GM18508 (cell line): ENCODE measurements around the gene TCEA2.

Experiments used
- ATAC-seq: cut with Tn5 transposase; IDR thresholded peaks from one replicate; pipeline ENCODE4 v1.9.1; 2021; ENCODE audit warnings: moderate number of reproducible peaks; ENCODE audit not compliant: insufficient read depth, unreplicated experiment

The TCEA2 gene

DNA sequence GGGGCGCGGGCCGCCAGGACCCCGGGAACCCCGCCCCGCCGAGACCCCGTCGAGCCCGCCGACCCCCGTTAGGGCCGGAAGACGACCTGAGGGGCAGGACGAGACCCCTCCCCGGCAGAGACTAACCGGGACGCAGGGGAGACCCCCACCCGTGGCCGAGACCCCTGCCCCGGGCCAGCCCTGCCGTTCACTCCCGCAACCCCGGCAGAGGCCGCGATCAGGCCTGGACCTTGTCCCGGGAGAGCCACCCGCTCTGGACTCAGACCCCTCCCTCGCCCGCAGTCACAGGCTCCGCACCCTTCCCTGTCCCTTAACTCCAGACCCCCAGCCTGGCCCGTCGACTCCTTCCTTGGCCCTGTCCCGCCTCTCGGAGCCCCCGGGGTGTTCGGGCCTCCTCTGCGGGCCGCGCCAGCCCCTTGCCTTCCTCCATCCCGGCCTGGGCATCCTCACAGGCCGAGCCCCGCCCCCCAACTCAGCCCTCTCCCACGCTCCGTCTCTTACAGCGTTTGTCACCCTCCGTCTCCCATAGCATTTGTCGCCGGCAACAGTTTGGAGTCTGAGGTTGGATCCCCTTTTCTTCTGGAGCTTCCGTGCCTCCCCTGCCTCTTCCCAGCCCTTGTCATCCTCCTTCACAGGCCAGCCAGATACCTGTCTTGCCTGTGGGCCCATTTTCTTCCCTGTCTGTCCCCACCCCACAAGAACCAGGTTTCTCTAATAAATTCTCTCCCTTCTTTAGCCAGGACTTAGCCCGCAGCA is 569 bp downstream of the TCEA2 start:
- no peak for ATAC-seq

DNA sequence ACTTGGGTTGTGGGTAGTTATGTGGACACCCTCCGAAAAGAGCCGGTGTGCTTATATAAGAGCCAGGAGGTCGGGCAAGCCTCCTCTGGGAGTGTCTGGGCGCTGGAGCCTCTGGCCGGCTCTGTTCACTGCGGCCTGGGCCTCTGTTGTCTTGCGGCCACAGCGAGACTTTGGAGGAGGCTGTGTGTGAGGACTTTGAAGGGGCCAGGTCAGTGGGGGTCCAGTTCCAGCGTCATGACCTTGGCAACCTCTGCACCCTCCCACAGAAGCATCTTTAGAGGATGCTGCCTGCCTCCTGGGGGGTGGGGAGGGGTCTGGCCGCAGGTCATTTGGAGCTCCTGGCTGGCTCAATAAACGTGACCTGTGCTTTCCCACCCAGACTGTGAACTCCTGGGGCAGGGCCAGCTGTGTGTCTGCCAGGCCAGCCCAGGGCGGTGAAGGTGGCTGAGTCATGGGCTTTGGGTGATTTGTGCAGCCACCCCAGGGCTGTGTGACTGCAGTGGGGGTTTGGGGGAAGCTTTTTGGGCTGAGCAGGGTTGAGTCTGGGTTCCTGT is 1.2 kb downstream of the TCEA2 start:
- ATAC-seq = no peak

DNA sequence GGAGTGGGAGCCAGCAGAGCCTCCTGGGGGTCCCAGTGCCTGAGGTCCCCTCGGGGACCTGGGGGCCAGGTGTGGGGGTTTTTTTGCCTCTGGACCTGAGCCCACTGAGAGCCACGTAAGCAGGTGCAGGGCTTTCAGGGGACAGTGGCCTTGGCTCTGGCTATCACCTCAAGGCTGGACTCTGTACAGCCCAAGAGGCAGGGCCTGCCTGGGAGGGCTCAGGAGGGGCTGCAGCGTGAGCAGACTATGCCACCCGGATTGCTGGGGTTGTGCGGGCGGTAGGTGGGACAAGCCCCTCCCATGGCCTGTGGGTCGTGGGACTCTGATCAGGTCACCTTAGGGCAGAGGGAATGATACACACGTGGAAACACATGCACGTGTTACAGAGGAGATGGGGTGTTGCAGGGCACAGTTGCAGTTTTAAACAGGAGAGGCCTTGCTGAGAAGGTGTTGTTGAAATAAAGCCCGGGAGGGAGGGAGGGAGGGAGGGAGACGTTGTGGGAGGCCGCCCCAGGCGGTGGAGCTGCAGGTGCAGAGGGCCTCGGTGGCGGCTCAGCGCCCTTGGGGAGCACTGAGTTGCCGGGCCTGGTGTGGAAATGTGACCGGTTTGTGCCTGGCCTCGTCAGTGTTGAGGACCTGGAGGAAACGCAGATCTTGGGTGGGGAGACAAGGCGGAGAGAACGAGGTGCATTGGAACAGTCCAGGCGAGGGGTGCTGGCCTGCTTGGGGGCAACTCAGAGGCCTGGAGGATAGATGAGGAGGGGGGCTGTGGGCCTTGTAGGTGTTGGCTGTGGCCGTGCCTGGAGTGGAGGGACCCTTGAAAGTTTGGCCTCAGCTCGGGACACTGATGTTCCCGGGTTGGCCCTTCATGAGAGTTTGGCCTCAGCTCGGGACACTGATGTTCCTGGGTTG is 2.3 kb downstream of the TCEA2 start:
- ATAC-seq = no peak

DNA sequence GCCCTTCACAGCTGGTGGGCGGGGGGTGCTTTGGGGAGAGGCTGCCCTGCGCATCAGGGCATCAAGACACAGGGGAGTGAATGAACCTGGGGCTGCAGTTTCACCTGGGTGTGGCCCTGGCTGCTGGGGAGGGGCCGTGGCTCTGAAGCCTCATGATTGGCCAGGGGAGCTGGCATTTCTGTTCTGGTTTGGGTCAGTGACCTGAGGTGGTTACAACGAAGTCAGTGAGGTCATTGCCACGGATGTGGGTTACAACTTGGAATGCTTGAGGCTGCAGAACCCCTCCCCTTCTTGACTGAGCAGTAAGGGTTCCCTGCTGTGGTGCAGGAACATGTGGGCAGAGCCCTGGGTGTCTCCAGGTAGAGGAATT is 3.0 kb downstream of the TCEA2 start:
- no peak for ATAC-seq

DNA sequence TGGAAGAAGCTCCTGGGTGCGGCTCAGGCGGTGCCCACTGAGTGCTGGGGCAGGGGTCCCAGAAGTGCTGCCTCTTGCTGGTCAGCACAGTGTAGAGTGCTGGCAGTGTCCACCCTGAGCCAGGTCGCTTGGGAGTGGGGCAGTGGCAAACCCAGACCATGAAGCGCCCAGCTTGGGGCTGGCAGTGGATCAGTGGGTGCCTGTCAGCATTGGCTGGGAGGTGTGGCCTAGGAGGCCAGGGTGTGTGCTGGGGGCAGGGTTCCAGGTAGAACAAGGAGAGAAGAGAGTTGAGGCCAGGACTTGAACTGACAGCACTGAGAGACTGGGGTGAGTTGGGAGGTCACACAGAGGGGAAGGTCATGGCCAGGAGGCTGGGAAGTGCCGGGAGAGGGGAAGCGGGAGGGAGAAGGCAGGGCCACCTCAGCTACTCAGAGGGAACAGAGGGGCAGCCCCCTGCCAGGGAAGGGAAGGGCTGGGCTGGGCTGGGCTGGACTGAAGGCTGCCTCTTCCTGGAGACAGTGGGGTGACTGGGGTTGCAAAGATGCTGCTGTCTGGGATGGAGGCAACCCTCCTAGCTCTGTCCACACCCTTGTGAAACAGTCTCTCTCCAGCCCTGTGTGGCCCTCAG is 4.1 kb downstream of the TCEA2 start:
- ATAC-seq = no peak

DNA sequence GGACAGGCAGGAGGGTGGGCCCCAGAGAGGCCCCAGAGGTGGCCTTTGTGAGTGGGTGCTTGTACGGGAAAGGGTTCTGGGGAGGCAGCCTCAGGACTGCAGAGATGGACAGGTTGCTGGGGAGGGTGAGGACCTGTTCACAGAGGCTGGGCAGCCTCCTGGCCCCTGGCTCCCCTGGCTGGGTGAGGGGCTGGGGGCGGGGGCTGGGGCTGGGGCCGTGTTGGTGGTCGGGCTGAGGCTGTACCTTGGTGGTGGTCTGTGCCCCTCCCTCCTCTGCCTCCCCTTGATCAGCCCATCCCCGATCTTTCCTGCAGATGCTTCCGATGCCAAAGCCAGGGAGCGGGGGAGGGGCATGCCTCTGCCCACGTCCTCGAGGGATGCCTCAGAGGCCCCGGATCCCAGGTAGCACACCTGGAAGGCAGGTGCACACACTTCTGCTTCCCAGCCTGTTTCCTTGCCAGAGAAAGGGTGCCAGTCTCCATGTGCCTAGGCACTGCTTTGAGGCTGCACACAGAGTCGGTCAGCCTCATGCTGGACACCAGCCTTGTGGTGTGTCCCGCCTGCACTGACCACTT is 4.8 kb downstream of the TCEA2 start:
- ATAC-seq = no peak

DNA sequence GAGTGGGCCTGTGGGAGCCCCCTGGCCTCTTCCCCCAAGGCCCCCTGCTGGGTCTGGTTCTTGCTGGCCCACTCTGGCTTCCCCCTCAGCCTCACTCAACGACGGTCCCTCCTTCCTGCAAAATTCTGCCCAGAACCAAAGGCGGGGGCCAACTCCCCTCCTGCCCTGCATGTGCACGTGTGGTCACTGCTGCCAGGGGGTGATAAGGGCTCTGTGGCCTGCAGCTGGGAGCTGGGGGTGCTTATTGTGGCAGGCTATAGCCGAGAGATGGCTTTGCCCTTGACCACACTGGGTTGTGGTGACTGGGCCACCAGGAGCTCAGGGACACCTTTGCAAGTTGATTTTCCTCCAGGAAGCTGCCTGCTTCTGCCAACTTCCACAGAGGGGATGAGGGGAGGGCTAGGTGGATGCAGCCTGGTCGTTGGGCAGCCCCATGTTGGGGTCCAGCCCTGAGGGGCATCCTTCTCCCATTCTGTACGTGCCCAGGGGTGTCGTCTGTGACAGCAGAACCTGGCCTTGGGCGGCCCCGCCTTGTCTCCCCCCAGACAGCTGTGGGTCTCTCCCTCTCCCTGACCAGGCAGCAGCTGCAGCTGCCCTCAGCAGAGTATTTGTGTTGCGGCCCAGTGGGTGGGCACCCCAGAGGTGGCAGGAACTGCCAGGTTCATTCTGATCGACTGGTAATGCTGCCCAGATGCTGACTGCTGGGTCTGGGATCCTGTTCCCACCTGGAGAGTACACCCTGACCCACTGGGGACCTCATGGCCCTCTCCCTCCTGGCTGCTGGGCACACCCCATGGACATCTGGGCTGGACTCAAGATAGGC is 5.6 kb downstream of the TCEA2 start:
- no peak for ATAC-seq

DNA sequence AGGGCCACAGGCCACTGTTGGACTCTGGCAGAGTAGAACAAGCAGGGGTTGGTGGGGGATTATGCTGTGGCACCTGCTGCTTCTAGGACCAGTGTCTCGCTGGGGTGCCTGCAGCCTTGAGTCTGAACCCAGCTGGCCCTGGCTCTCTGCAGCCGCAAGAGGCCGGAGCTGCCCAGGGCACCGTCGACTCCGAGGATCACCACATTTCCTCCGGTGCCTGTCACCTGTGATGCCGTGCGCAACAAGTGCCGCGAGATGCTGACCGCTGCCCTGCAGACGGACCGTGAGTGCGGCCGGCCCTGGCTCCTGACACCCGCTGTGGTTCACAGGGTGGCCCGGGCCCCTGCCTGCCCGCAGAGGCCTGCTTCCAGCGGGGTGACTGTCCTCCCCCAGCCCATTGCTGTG is 6.2 kb downstream of the TCEA2 start:
- ATAC-seq = no peak

DNA sequence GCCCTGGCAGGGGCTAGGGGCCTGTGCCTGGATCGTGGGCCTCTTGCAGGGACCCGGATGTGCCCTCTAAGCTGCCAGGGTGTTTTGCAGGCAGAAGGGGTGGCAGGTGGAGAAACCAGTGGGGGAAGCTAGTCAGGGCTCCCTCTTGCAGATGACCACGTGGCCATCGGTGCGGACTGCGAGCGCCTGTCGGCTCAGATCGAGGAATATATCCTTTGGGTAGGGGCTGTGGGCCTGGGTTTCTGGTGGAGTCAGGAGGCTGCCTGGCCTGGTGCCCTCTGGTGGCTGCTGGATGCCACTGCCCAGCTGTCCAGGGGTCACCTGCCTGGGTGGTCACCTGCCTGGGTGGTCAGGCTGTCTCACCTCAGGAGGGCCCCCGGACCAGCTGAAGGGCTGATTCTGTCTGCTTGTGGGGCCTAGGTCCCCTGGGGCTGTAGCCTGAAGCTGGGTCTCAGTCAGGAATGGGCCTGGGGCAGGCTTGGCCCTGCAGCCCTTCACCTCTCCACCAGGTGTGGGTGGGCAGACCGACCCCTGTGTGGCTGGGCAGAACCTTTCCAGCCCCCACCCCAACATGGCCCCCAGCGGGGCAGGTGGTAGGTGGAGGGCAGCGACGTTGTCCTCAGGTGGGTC is 6.7 kb downstream of the TCEA2 start:
- no peak for ATAC-seq

DNA sequence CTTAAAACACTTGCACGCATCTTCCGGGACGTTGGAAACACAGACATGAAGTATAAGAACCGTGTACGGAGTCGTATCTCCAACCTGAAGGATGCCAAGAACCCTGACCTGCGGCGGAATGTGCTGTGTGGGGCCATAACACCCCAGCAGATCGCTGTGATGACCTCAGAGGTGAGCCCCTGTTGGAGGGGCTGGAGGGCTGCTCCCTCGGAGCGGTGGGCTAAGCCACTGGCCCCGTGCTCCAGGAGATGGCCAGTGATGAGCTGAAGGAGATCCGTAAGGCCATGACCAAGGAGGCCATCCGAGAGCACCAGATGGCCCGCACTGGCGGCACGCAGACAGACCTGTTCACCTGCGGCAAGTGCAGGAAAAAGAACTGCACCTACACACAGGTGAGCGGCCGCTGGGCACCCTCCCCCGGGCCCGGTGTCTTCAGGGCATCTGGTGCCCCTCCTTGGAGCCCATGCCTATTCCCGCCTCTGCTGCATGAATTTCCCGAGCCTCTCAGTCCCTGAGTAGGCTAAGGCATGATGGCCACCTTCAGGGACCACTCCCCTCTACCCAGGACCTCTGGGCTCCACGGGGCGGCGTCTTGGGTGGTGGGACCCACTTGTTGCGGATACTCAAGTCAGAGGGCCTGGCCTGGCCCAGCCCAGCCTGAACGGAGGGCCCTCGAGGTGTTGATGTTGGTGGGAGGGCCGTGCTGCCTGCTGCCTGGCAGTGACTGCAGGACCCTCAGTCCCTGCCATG is 7.4 kb downstream of the TCEA2 start:
- no peak for ATAC-seq

DNA sequence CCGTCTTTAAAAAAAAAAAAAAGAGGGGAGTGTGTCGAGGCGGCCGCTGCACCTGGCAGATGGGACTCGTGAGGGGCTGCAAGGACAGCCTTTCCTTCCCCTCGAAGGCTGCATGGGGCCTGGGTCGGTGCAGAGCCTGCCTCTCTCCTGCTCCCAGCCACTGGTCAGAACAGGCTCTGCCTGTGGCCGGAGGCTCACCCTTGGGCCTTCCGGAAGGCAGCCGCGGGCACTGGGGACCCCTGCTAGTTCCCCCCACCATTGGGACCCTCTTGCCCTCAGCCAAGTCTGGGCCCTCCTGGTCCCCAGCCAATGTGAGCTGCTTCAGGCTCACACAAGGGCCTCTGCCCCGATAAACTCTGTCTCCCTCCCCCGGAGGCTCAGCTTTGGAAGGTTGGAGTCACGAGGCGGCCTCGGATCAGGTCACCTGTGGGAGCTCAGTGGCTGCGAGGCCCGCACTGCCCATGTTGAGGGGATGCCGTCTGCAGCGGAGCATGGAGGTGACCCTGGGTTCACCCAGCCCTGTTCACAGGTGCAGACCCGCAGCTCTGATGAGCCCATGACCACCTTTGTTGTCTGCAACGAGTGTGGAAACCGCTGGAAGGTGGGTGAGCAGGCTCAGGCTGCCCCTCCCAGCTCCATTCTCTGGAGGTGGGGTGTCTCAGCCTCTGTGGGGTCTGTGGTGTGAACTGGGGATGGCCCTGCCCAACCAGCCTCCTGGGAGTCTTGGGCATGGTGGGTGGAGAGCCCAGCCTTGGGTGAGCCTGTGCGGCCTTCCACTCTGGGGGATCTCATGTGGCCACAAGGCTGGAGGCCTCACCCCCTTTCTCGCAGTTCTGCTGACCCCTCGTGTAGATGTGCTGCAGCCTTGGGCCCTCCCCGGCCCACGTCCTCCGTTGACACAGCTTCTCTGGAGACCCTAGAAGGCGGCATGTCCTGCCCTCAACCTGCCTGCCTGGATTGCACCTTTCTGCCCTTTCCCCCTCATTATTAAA is 8.6 kb downstream of the TCEA2 start:
- ATAC-seq = no peak

DNA sequence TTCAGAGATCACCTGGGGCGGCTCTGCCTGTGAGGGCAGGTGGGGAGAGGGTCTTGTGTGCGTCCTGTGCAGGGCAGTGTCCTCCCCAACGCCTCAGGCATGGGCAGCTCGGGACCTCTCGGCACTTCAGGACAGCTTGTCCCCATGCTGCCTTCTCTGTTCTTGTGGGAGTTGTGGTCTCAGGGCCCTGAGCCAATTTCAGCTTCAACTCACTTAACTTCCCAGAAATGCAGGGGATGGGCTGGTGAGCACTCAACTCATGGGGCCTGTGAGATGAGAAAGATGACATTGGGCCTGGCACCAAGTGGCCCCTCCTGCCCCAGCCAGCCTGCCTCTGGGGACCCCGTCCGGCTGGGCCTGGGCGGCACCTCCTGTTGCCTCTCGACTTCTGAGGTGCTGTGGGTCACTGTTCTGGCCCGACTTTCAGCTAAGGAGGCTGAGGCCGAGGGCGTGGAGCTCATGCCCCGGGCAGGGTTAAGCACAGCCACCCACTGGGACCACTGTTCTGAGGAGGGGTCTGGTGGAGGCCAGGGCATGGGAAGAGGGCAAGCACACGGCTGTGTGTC is 9.6 kb downstream of the TCEA2 start:
- ATAC-seq = no peak

DNA sequence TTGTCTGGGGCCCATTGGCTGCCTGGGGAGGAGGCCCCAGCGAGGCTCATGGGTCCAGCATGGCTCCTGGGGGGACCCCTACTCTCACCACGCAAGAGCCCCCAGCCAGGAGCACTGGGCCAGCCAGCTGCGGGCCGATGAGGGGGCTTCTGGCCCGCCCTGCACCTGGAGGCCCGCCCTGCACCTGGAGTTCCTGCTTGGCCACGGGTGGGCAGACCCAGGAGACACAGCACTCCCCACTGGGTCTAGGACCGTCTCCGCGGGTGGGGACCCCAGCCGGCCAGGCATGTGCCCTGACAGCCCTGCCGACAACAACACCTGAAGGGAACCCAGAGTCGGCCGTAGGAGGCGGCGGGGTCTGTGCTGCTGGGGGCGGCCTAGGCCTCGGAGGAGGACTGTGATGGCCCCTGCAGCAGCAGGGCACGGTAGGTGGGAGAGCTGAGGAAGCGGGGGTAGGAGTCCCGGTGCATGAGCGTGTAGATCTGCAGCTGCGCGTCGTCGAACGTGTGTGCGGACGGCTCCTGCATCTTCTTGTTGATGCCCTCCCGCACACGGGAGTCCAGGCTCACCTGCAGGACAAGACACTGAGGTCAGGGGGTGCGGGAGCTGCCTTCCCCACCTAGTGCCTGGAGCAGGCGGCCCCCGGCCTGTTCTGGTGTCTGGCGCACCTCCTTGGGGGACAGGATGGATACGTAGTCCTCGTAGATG is 10.6 kb downstream of the TCEA2 start:
- ATAC-seq = no peak

DNA sequence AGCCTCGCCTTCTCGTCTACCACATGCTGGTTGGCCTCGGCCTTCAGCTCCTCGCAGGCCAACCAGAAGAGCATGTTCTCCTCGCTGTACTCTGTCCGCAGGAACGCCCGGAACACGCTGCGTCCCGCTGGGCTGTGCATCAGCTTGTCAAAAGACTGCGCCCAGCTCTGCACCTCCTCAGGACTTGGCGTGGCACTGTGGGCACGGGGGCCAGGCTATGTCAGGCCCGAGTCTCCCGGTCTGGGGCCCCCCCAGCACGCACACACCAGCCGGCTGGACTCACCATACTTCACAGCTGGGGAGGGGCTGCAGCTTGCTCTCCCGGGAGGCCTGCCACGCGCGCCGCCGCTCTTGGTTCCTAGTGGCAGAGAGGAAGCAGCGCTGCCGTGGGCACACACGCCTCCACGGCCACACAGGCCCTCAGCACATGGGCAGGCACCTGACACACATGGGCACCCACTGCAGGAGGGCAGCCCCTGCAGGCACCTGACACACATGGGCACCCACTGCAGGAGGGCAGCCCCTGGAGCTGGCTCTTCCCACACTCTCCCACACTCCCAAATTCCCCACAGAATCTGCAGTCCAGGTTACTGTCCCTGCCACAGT is 11.3 kb downstream of the TCEA2 start:
- no peak for ATAC-seq

DNA sequence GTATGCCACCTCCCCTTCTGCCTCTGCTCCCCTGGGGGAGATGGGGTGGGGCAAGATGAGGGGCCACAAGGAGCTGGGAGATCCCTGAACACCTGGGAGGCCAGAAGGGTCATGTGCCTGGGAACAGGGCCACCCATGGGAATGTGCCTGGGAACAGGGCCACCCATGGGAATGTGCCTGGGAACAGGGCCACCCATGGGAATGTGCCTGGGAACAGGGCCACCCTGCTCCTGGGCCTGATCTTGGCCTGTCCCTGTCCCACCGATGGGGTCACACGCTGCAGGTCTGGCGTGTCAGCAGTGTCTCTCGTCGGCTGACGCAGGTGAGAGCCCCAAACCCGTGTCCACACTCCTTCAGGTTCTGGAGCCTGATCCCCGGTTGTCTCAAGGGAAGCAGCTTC is 12.0 kb downstream of the TCEA2 start:
- ATAC-seq = no peak

DNA sequence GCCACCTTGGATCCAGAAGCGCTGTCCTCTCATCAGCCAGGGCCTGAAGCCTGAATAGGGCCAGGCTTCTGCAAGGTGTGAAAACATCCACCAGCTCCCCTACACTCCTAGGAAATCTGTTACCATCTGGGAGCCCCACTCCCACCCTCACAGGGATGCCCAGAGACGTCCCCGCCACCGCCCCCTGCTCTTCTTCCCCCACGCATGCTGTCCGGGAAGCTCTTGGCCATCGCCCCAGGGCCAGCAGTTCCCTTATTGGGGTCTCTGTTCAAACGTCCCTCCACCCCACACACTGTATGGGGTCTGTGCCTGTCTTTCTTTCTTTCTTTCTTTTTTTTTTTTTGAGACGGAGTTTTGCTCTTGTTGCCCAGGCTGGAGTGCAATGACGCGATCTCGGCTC is 12.6 kb downstream of the TCEA2 start:
- no peak for ATAC-seq
